Ovary (tissue), 3 donors: Measurements from ENCODE around the gene RPL23.

Experiments
- POLR2A ChIP-seq: fragments of 450-650 bp; IDR thresholded peaks from one replicate; pipeline ENCODE4 v1.6.1; 2017; ENCODE audit warnings: antibody characterized with exemption, mild to moderate bottlenecking, moderate library complexity
- TF ChIP-seq, protein P1 (sequence below), 3 donors: fragments of 450-650 bp in 2 of 3; fragments of 200-600 bp in 1 of 3; IDR thresholded peaks; one replicate each; pipeline versions ENCODE4 v1.5.1 to v1.8.0; 2016 to 2022; ENCODE audit warnings: antibody characterized with exemption in 3 of 3, mild to moderate bottlenecking in 1 of 3
- donor health status: DM: no; HTN: no; CAD: no.

DNA sequence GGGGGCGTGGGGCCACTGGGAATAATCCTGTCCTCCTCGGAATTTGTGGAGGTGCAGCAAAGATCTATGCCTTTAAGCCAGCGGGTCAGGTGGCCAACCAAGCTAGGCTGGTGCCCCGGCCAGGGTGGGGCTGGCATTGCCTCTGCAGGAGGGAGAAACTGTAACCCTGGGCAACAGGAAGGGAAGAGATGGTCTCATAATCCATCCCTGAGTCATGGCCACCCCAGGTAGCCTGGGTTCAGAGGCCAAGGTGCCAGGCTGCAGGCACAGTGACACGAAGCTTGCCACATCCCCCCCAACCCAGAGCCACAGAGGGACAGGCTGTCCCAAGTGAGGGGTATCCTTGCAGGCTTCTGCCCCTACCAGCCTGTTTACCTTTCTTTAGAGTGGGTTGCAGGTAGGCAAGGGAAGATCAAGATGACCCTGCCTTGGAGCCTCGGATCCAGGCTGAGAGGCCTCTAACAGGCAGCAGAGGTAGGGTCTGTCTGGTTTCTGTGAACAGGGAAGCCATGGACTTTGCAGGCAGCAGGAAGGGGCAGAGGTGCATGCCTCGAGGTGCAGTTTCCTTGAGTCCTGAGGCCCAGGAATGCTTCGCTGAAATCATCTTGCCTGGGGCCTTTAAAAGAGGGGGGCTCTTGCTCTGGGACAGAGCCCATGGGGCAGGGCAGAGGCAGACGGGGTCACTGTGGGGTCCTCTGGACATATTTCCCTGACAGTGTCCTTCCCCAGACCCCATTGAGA, 20.3 kb upstream of the RPL23 start:
- TF ChIP-seq, protein P1, sequence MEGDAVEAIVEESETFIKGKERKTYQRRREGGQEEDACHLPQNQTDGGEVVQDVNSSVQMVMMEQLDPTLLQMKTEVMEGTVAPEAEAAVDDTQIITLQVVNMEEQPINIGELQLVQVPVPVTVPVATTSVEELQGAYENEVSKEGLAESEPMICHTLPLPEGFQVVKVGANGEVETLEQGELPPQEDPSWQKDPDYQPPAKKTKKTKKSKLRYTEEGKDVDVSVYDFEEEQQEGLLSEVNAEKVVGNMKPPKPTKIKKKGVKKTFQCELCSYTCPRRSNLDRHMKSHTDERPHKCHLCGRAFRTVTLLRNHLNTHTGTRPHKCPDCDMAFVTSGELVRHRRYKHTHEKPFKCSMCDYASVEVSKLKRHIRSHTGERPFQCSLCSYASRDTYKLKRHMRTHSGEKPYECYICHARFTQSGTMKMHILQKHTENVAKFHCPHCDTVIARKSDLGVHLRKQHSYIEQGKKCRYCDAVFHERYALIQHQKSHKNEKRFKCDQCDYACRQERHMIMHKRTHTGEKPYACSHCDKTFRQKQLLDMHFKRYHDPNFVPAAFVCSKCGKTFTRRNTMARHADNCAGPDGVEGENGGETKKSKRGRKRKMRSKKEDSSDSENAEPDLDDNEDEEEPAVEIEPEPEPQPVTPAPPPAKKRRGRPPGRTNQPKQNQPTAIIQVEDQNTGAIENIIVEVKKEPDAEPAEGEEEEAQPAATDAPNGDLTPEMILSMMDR (IDR thresholded peaks at IDR 0.05) = no peak
- no peak for TF ChIP-seq POLR2A
